ENCODE measurements around the gene GRB14.

GRB14 gene

GRCh38 chr2:164617466-164617865, 3.8 kb downstream of the GRB14 start:
- Histone ChIP-seq H3K9ac (ENCODE audit: low read depth in 1 of 2, low read length in 2 of 2) (no peak overlapping the region), H3K4me1 (ENCODE audit: control insufficient read depth in 2 of 2, insufficient read depth in 2 of 2, low read length in 2 of 2) (no peaks in the 10 kb centered on the region), H3K36me3 (ENCODE audit: control insufficient read depth in 2 of 2, insufficient read depth in 2 of 2, low read length in 2 of 2) (no peaks in the 10 kb centered on the region), H3K27ac (ENCODE audit: low read depth in 2 of 2, low read length in 2 of 2) (no peak overlapping the region), H3K4me3 (ENCODE audit: low read length in 2 of 2) (no peak overlapping the region), H3K9me3 (ENCODE audit: control insufficient read depth in 2 of 2, low read length in 2 of 2) (no peaks in the 10 kb centered on the region), H3K27me3 (ENCODE audit: control insufficient read depth in 2 of 2, insufficient read depth in 2 of 2, low read length in 2 of 2) (no peaks in the 10 kb centered on the region)

- no peaks in the 10 kb centered on the region for H3K27me3 ChIP-seq (ENCODE audit: control insufficient read depth in 2 of 2, insufficient read depth in 2 of 2, low read length in 2 of 2)
- H3K9ac ChIP-seq (ENCODE audit: low read depth in 1 of 2, low read length in 2 of 2) = no peak overlapping the region
- H3K4me1 ChIP-seq (ENCODE audit: control insufficient read depth in 2 of 2, insufficient read depth in 2 of 2, low read length in 2 of 2) = no peaks in the 10 kb centered on the region
- H3K4me3 ChIP-seq (ENCODE audit: low read length in 2 of 2) = no peak overlapping the region
- no peak overlapping the region for H3K27ac ChIP-seq (ENCODE audit: low read depth in 2 of 2, low read length in 2 of 2)
- H3K36me3 ChIP-seq (ENCODE audit: control insufficient read depth in 2 of 2, insufficient read depth in 2 of 2, low read length in 2 of 2) = no peaks in the 10 kb centered on the region
- no peaks in the 10 kb centered on the region for H3K9me3 ChIP-seq (ENCODE audit: control insufficient read depth in 2 of 2, low read length in 2 of 2)
Observed at GRCh38 chr2:164613321-164613982, 7.8 kb downstream of the GRB14 start.

GRCh38 chr2:164609790-164610189, 11.5 kb downstream of the GRB14 start:
- Histone ChIP-seq H3K27ac (ENCODE audit: low read depth in 2 of 2, low read length in 2 of 2) (no peak overlapping the region), H3K4me3 (ENCODE audit: low read length in 2 of 2) (no peak overlapping the region), H3K27me3 (ENCODE audit: control insufficient read depth in 2 of 2, insufficient read depth in 2 of 2, low read length in 2 of 2) (no peaks in the 10 kb centered on the region), H3K36me3 (ENCODE audit: control insufficient read depth in 2 of 2, insufficient read depth in 2 of 2, low read length in 2 of 2) (no peaks in the 10 kb centered on the region), H3K9me3 (ENCODE audit: control insufficient read depth in 2 of 2, low read length in 2 of 2) (no peaks in the 10 kb centered on the region), H3K9ac (ENCODE audit: low read depth in 1 of 2, low read length in 2 of 2) (no peak overlapping the region), H3K4me1 (ENCODE audit: control insufficient read depth in 2 of 2, insufficient read depth in 2 of 2, low read length in 2 of 2) (no peaks in the 10 kb centered on the region)

- Histone ChIP-seq H3K4me3 (ENCODE audit: low read length in 2 of 2) (no peak overlapping the region), H3K27me3 (ENCODE audit: control insufficient read depth in 2 of 2, insufficient read depth in 2 of 2, low read length in 2 of 2) (no peaks in the 10 kb centered on the region), H3K4me1 (ENCODE audit: control insufficient read depth in 2 of 2, insufficient read depth in 2 of 2, low read length in 2 of 2) (no peaks in the 10 kb centered on the region), H3K9me3 (ENCODE audit: control insufficient read depth in 2 of 2, low read length in 2 of 2) (no peaks in the 10 kb centered on the region), H3K36me3 (ENCODE audit: control insufficient read depth in 2 of 2, insufficient read depth in 2 of 2, low read length in 2 of 2) (no peaks in the 10 kb centered on the region), H3K27ac (ENCODE audit: low read depth in 2 of 2, low read length in 2 of 2) (no peak overlapping the region), H3K9ac (ENCODE audit: low read depth in 1 of 2, low read length in 2 of 2) (no peak overlapping the region)
Observed at GRCh38 chr2:164606557-164606956, 14.7 kb downstream of the GRB14 start.

DNA sequence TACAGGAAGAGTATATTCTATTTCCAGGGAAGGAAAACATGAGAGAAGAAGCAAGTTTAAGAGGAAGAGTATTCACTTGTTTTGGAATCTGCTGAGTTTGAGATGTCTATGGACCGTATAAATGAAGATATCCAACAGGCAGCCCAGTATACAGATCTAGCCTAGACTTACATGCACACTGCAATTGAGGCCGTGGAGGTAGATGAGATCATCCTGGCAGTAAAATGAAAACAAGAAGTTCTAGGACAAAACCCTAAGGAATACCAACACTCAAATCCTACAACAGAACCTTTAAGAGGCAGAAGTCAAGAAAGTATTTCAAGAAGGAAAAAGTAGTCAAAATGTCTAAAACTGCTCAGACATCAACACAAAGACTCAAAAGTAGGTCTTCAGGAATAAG, 16.0 kb downstream of the GRB14 start:
- no peaks in the 10 kb centered on the region for H3K9me3 ChIP-seq (ENCODE audit: control insufficient read depth in 2 of 2, low read length in 2 of 2)
- H3K27me3 ChIP-seq (ENCODE audit: control insufficient read depth in 2 of 2, insufficient read depth in 2 of 2, low read length in 2 of 2) = no peaks in the 10 kb centered on the region
- no peak overlapping the region for H3K9ac ChIP-seq (ENCODE audit: low read depth in 1 of 2, low read length in 2 of 2)
- H3K27ac ChIP-seq (ENCODE audit: low read depth in 2 of 2, low read length in 2 of 2) = no peak overlapping the region
- H3K4me3 ChIP-seq (ENCODE audit: low read length in 2 of 2) = no peak overlapping the region
- H3K4me1 ChIP-seq (ENCODE audit: control insufficient read depth in 2 of 2, insufficient read depth in 2 of 2, low read length in 2 of 2) = no peaks in the 10 kb centered on the region
- H3K36me3 ChIP-seq (ENCODE audit: control insufficient read depth in 2 of 2, insufficient read depth in 2 of 2, low read length in 2 of 2) = no peaks in the 10 kb centered on the region

DNA sequence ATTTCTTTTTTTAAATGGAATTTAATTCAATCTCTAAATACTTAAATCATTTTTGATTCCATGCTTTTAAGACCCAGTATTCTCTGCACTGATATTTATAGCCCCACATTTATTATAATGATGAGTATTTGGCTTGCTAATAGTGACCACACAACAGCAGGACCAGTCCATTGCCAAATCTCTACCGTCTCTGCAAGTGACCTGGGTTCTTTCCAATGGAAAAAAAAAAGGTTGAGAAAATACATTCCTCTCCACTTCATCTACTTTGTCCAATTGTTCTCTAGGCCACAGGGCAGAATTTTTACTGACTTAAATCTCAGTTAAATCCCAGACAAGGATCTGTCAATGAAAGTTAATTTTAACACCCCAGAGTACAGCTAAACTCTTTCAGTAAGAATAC, 20.5 kb downstream of the GRB14 start:
- no peak overlapping the region for H3K4me3 ChIP-seq (ENCODE audit: low read length in 2 of 2)
- H3K27ac ChIP-seq (ENCODE audit: low read depth in 2 of 2, low read length in 2 of 2) = no peak overlapping the region
- no peak overlapping the region for H3K9ac ChIP-seq (ENCODE audit: low read depth in 1 of 2, low read length in 2 of 2)
- no peaks in the 10 kb centered on the region for H3K9me3 ChIP-seq (ENCODE audit: control insufficient read depth in 2 of 2, low read length in 2 of 2)
- H3K36me3 ChIP-seq (ENCODE audit: control insufficient read depth in 2 of 2, insufficient read depth in 2 of 2, low read length in 2 of 2) = no peaks in the 10 kb centered on the region
- no peaks in the 10 kb centered on the region for H3K4me1 ChIP-seq (ENCODE audit: control insufficient read depth in 2 of 2, insufficient read depth in 2 of 2, low read length in 2 of 2)
- H3K27me3 ChIP-seq (ENCODE audit: control insufficient read depth in 2 of 2, insufficient read depth in 2 of 2, low read length in 2 of 2) = no peaks in the 10 kb centered on the region

DNA sequence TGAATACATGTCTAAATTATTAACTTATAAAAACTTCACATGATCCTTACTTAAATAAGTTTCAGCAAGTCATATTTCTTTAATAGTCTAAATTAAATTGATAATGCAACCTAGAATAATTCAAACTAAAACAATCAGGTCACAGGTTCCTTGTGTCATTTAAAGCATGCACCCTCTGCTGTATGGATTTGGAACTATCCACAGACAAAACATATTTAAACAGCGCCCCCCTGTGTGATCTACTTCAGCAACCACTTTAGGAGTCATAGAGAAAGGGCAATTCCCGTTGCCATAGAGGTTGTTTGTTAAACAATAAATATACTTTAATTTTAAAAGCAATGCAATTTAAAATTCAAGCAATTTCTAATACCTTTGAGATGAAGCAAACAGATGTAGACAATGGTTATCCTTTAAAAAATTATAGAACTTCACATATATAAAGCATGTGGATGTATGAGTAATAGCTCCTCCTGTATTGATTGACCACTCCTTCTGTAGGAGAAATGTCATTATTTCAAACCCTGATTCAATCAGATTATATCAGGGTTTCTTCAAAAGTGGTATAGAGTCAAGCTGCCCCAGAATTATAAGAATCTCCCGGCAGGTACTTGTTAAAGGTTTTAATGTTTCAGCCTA, 21.2 kb downstream of the GRB14 start:
- no peaks in the 10 kb centered on the region for H3K4me1 ChIP-seq (ENCODE audit: control insufficient read depth in 2 of 2, insufficient read depth in 2 of 2, low read length in 2 of 2)
- no peak overlapping the region for H3K9ac ChIP-seq (ENCODE audit: low read depth in 1 of 2, low read length in 2 of 2)
- no peaks in the 10 kb centered on the region for H3K9me3 ChIP-seq (ENCODE audit: control insufficient read depth in 2 of 2, low read length in 2 of 2)
- no peaks in the 10 kb centered on the region for H3K27me3 ChIP-seq (ENCODE audit: control insufficient read depth in 2 of 2, insufficient read depth in 2 of 2, low read length in 2 of 2)
- H3K27ac ChIP-seq (ENCODE audit: low read depth in 2 of 2, low read length in 2 of 2) = no peak overlapping the region
- H3K4me3 ChIP-seq (ENCODE audit: low read length in 2 of 2) = no peak overlapping the region
- H3K36me3 ChIP-seq (ENCODE audit: control insufficient read depth in 2 of 2, insufficient read depth in 2 of 2, low read length in 2 of 2) = no peaks in the 10 kb centered on the region

- no peaks in the 10 kb centered on the region for H3K4me1 ChIP-seq (ENCODE audit: control insufficient read depth in 2 of 2, insufficient read depth in 2 of 2, low read length in 2 of 2)
- no peak overlapping the region for H3K27ac ChIP-seq (ENCODE audit: low read depth in 2 of 2, low read length in 2 of 2)
- H3K36me3 ChIP-seq (ENCODE audit: control insufficient read depth in 2 of 2, insufficient read depth in 2 of 2, low read length in 2 of 2) = no peaks in the 10 kb centered on the region
- H3K9me3 ChIP-seq (ENCODE audit: control insufficient read depth in 2 of 2, low read length in 2 of 2) = no peaks in the 10 kb centered on the region
- H3K4me3 ChIP-seq (ENCODE audit: low read length in 2 of 2) = no peak overlapping the region
- H3K9ac ChIP-seq (ENCODE audit: low read depth in 1 of 2, low read length in 2 of 2) = no peak overlapping the region
- H3K27me3 ChIP-seq (ENCODE audit: control insufficient read depth in 2 of 2, insufficient read depth in 2 of 2, low read length in 2 of 2) = no peaks in the 10 kb centered on the region
Observed at GRCh38 chr2:164597983-164598382, 23.3 kb downstream of the GRB14 start.

- no peak overlapping the region for H3K27ac ChIP-seq (ENCODE audit: low read depth in 2 of 2, low read length in 2 of 2)
Observed at GRCh38 chr2:164595031-164595430, 26.3 kb downstream of the GRB14 start.

DNA sequence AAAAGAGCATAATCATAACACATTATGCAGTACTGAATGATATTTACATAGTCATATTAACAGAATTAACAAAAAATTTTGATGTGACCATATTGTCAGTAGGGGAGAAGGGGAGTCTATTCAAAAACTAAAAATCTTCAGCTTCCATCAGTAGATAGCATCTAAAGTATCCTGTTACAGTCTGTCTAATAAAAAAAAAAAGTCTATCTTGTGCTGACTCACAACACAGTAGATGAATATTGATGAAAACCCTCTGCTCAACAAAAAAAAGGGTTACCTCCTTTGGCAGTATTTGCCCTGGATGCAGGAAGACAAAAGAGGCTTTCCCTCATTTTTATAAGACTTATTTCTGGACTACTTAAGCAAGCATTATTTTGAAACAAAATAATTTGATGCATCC, 27.3 kb downstream of the GRB14 start:
- Histone ChIP-seq H3K9ac (ENCODE audit: low read depth in 1 of 2, low read length in 2 of 2) (no peak overlapping the region), H3K4me3 (ENCODE audit: low read length in 2 of 2) (no peak overlapping the region), H3K36me3 (ENCODE audit: control insufficient read depth in 2 of 2, insufficient read depth in 2 of 2, low read length in 2 of 2) (no peaks in the 10 kb centered on the region), H3K27me3 (ENCODE audit: control insufficient read depth in 2 of 2, insufficient read depth in 2 of 2, low read length in 2 of 2) (no peaks in the 10 kb centered on the region), H3K9me3 (ENCODE audit: control insufficient read depth in 2 of 2, low read length in 2 of 2) (no peaks in the 10 kb centered on the region), H3K4me1 (ENCODE audit: control insufficient read depth in 2 of 2, insufficient read depth in 2 of 2, low read length in 2 of 2) (no peaks in the 10 kb centered on the region), H3K27ac (ENCODE audit: low read depth in 2 of 2, low read length in 2 of 2) (no peak overlapping the region)

More at GRCh38 chr2:164595031-164595430, 26.3 kb downstream of the GRB14 start:
- Histone ChIP-seq H3K27me3 (ENCODE audit: control insufficient read depth in 2 of 2, insufficient read depth in 2 of 2, low read length in 2 of 2) (no peaks in the 10 kb centered on the region), H3K9ac (ENCODE audit: low read depth in 1 of 2, low read length in 2 of 2) (no peak overlapping the region), H3K9me3 (ENCODE audit: control insufficient read depth in 2 of 2, low read length in 2 of 2) (no peaks in the 10 kb centered on the region), H3K4me1 (ENCODE audit: control insufficient read depth in 2 of 2, insufficient read depth in 2 of 2, low read length in 2 of 2) (no peaks in the 10 kb centered on the region), H3K4me3 (ENCODE audit: low read length in 2 of 2) (no peak overlapping the region), H3K36me3 (ENCODE audit: control insufficient read depth in 2 of 2, insufficient read depth in 2 of 2, low read length in 2 of 2) (no peaks in the 10 kb centered on the region)

All from mucosa of rectum (tissue), 2 donors.